BLaER1 (cell line): Measurements from ENCODE around the gene EED.

Source experiments
- H3K27ac ChIP-seq: shearing (Covaris generic); formaldehyde crosslinking; 2 replicates; pipeline ENCODE4 v1.8.1; 2022
- H3K27me3 ChIP-seq: shearing (Covaris generic); formaldehyde crosslinking; 2 replicates; pipeline ENCODE4 v1.8.1; 2022
- H3K36me3 ChIP-seq: shearing (Covaris generic); formaldehyde crosslinking; 2 replicates; pipeline ENCODE4 v1.8.1; 2022
- H3K4me1 ChIP-seq: shearing (Covaris generic); formaldehyde crosslinking; 2 replicates; pipeline ENCODE4 v1.8.1; 2022
- H3K4me2 ChIP-seq: shearing (Covaris generic); formaldehyde crosslinking; 2 replicates; pipeline ENCODE4 v1.8.1; 2022
- H3K4me3 ChIP-seq: shearing (Covaris generic); formaldehyde crosslinking; 2 replicates; pipeline ENCODE4 v1.8.1; 2022
- H3K9ac ChIP-seq: shearing (Covaris generic); formaldehyde crosslinking; 2 replicates; pipeline ENCODE4 v1.8.1; 2022
- H3K9me3 ChIP-seq: shearing (Covaris generic); formaldehyde crosslinking; 2 replicates; pipeline ENCODE4 v1.8.1; 2022
- H4K20me1 ChIP-seq: shearing (Covaris generic); formaldehyde crosslinking; 2 replicates; pipeline ENCODE4 v1.8.1; 2022
- Cebpa-rat ChIP-seq: shearing (Covaris generic); IDR thresholded peaks from 2 replicates; pipeline ENCODE4 v1.8.1; 2022

EED gene

DNA sequence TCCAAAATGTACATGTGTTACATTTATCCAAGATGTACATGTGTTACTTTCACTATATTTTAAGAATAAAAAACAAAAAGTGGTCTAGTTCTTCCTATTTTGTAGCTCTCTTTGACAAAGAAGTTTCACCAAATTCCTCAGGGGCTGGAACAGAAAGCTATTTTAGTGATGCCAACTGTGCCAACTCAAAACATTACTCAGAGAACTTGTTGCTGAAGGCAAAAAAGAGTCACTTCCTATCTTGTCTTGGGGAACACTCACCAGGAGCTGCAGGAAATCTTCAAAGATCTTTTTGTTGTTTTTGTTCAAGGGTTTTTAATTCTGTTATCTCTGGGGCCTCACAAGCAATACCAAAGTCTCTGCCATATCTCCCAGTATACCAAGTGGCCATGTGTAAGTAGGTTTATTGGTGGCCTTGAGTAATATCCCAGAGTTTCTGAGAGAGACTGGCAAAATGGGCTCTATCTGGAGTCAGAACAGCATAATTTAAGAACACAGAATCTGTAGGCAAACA lies 13.6 kb upstream of the EED start:
- Histone ChIP-seq H3K9ac (peak overlapping the region; percentile 57; the same call in 1 of the 2 replicates), H4K20me1 (no peaks in the 10 kb centered on the region), H3K4me1 (peaks cover 23% of the 10 kb centered on the region), H3K36me3 (no peaks in the 10 kb centered on the region), H3K27ac (peak overlapping the region; percentile 80), H3K9me3 (no peaks in the 10 kb centered on the region), H3K27me3 (no peaks in the 10 kb centered on the region), H3K4me3 (peak overlapping the region; percentile 31; the same call in 1 of the 2 replicates), H3K4me2 (peak overlapping the region; percentile 71)
- TF ChIP-seq Cebpa-rat = no peak

DNA sequence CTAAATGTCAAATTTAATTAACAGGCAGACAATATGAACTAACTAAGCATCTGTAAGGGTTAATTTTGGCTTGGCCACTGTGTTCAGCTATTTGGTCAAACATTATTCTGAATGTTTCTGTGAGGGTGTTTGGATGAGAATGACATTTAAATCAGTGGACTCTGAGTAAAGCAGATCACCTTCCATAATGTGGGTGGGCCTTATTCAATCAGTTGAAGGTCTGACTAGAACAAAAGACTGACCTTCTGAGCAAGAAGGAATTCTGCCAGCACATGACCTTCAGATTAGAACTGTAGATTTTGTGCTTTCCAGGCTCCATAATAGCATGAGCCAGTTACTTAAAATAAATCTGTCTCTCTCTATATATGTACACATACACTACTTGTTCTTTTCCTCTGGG lies 12.0 kb upstream of the EED start:
- Histone ChIP-seq H3K4me3 (no peak overlapping the region), H4K20me1 (no peaks in the 10 kb centered on the region), H3K36me3 (no peaks in the 10 kb centered on the region), H3K9ac (no peak overlapping the region), H3K4me1 (peaks cover 23% of the 10 kb centered on the region), H3K27me3 (no peaks in the 10 kb centered on the region), H3K27ac (no peak overlapping the region), H3K9me3 (no peaks in the 10 kb centered on the region), H3K4me2 (no peak overlapping the region)
- no peak for TF ChIP-seq Cebpa-rat

DNA sequence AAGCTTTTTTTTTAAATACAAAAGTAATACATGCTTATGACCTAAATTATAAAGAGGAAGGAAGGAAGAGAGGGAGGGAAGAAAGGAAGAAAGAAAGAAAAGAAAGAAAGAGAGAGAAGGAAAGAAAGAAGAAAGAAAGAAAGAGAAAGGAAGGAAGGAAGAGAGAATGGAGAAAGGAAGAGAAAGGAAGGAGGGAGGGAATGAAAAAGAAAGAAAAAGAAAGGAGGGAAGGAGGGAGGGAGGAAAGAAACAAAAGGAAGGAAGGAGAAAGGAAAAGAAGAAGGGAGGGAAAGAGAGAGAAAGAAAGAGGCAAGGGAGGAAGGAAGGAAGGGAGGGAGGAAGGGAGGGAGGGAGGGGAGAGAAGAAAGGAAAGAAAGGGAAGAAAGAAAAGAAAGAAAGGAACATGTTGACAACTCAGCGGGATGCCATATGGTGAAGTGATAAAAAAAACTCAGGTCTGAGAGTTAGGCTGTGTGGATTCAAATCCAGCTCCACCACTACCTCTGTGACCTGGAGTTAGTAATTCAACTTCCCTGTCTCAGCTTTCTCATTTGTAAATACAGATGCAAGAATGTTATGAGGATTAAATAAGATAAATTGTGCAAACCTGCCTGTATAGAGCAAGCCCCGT lies 9.6 kb upstream of the EED start:
- Histone ChIP-seq H3K9ac (no peak overlapping the region), H3K27ac (no peak overlapping the region), H3K9me3 (no peaks in the 10 kb centered on the region), H3K36me3 (no peaks in the 10 kb centered on the region), H4K20me1 (no peaks in the 10 kb centered on the region), H3K27me3 (no peaks in the 10 kb centered on the region), H3K4me2 (no peak overlapping the region), H3K4me3 (no peak overlapping the region), H3K4me1 (peaks cover 19% of the 10 kb centered on the region)
- no peak for TF ChIP-seq Cebpa-rat

DNA sequence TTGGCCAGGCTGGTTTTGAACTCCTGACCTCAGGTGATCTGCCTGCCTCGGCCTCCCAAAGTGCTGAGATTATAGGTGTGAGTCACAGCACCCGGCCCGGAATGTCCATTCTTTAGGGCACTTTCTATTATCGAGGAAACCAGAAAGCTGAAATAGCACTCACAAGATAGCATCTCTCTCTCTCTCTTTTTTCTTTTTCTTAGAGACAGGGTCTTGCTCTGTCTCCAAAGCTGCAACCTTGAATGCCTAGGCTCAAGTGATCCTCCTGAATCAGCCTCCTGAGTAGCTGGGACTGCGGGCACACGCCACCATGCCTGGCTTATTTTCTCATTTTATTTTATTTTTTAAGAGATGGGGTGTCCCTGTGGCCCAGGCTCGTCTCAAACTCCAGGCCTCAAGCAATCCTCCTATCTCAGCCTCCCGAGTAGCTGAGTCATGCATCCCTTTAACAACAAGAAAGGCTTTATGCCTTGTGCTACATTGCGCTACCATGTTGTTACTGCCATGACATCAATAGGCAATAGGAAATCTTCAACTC lies 7.2 kb upstream of the EED start:
- Histone ChIP-seq H3K36me3 (no peaks in the 10 kb centered on the region), H4K20me1 (no peaks in the 10 kb centered on the region), H3K4me3 (no peak overlapping the region), H3K4me1 (no peaks in the 10 kb centered on the region), H3K4me2 (no peak overlapping the region), H3K27me3 (no peaks in the 10 kb centered on the region), H3K9me3 (no peaks in the 10 kb centered on the region), H3K27ac (no peak overlapping the region), H3K9ac (no peak overlapping the region)
- no peak for TF ChIP-seq Cebpa-rat

DNA sequence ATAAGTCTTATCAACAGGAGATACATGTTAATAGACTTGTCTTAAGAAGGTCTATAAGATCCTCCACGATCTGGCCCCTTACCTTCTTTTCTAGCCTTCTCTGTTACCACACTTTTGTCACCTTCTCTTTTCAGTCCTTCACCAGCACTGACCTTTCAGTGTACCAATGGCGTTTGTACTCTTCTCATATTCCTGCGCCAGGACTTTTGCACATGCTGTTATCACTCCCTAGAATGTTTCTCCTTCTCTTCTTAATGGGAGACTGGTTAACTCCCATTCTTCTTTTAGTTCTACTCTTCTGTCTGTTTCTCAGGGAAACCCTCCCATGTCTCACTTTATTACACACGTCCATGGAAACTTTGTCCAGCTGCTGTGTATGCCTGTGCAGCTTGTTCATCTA lies 4.4 kb upstream of the EED start:
- TF ChIP-seq Cebpa-rat = no peak

DNA sequence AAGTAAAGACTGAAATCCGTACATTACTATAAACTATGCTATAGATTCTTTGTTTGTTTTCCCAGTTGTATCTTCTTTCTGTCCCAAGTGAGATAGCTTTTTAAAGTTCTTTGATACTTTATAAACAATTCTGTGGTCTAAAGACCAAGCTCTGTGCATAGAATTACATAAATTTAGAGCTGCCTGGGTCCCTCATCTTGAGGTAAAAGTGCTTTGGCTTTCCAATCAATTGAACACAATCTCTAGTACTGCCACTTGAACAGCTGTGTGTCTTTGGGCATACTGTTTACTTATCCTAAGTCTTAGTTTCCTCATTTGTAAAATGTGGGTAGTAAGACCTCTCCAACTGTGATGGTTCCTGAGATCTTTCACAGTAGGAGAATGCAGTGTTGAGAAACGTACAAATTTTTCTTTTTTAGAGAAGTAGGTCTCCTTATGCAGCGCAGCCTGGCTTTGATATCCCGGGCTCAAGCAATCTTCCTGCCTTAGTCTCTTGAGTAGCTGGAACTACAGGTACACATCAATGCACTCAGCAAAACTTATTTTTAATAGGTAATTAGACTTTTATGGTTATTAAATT lies 2.5 kb upstream of the EED start:
- Histone ChIP-seq H4K20me1 (peaks cover 17% of the 10 kb centered on the region), H3K9me3 (no peaks in the 10 kb centered on the region), H3K4me2 (no peak overlapping the region), H3K4me3 (no peak overlapping the region), H3K36me3 (no peaks in the 10 kb centered on the region), H3K27me3 (no peaks in the 10 kb centered on the region), H3K27ac (no peak overlapping the region), H3K4me1 (peaks cover 16% of the 10 kb centered on the region), H3K9ac (no peak overlapping the region)
- no peak for TF ChIP-seq Cebpa-rat

More for the DNA sequence above, 4.4 kb upstream of the EED start:
- no peaks in the 10 kb centered on the region for H4K20me1 ChIP-seq
- H3K9me3 ChIP-seq = no peaks in the 10 kb centered on the region
- no peaks in the 10 kb centered on the region for H3K27me3 ChIP-seq
- no peak overlapping the region for H3K4me2 ChIP-seq
- H3K9ac ChIP-seq = no peak overlapping the region
- no peak overlapping the region for H3K4me3 ChIP-seq
- no peak overlapping the region for H3K27ac ChIP-seq
- H3K4me1 ChIP-seq = peaks cover 6% of the 10 kb centered on the region
- H3K36me3 ChIP-seq = no peaks in the 10 kb centered on the region

DNA sequence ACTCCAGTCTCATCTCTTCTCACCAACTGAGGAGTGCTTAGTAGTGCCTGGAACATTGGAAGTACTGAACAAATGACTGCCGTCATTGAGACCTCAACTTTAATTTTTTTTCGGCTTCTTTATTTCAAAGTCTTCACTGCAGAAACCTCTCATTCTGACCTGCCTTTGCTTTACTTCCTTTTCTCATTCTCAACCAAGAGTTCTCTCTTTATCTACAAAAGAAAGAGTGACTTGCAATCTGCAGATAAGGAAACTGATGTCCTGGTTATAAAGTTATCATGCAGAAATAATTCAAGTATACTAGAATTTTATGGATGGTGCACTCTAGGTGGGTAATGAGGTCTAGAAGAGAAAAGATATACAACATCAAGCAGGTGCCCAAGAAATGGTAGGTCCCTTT lies 1.2 kb upstream of the EED start:
- Histone ChIP-seq H3K4me1 (peaks cover 28% of the 10 kb centered on the region), H3K27me3 (no peaks in the 10 kb centered on the region), H3K4me2 (peak overlapping the region; percentile 72), H3K9me3 (no peaks in the 10 kb centered on the region), H3K4me3 (no peak overlapping the region; the same call in 1 of the 2 replicates), H3K36me3 (no peaks in the 10 kb centered on the region), H4K20me1 (peaks cover 30% of the 10 kb centered on the region), H3K27ac (no peak overlapping the region), H3K9ac (no peak overlapping the region)
- no peak for TF ChIP-seq Cebpa-rat

DNA sequence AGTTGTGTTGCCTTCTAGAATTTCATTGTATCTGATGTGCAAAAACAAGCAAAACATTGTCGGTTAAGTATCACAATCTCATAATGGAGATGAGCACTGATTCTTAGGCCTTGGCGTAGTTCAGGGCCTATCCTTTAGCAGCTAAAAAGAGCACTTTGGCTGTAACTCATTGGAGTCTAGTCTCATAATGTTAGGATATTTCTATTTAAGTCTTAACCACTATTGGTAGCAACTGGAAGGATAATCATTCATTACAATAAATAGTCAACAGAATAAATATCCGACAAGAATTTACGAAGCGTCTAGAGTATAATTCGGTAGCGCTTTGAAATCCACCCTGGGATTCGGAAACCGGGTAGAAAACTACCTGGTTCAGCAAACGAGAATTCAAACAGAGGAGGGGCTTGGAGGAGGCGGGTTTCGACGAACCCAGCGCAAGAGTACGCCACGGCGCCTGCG lies 461 bp upstream of the EED start:
- no peak for TF ChIP-seq Cebpa-rat

DNA sequence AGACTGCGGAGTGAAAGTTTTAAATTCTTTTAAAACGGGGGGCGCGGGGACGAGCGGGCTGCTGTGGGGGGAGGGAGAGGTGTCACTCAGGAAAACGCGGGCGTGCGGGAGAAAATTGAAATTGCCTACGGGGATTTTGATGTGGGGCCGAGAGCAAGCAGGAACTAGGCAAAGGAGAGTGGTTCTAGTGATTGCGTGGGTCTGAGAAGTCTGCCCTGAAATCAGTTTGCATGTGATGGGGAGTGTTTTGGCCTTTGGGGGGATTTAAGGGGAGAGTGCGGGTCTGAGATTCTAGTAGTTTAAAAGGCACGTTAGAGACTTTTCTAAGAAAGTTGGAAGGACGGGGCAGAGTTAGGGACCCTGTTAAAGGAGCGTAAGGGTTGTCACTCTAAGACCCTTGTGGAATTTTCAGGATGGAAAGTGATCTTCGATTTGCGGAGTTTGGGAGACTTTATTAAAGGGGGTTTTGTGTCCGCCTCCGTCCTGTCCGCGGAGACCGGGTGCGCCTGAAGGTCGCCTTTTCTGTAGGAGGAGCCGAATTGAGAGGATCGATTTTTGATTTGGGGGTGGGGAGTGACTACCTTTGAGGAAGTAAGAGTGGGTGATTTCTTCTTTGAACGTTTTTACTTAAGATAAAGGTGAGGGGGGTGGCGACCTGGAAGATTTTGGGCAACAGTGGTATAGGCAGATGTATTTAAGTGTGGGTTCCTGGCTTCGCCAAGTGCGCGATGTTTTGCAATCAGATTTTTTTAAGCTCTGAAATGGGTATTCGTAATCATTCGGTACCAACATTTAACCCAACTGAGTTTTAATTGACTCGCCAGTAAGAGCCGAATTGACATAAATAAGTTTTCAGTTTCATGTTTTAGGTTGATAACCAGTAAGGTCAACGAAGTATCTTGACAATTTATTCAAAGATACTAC lies 1.1 kb downstream of the EED start:
- H3K4me1 ChIP-seq = peaks cover 28% of the 10 kb centered on the region
- peak overlapping the region; percentile 83 for H3K4me2 ChIP-seq
- H3K36me3 ChIP-seq = peaks cover 9% of the 10 kb centered on the region; the same call in 1 of the 2 replicates
- peak overlapping the region; percentile 99 for H3K27ac ChIP-seq
- H3K27me3 ChIP-seq = no peaks in the 10 kb centered on the region
- H4K20me1 ChIP-seq = peaks cover 51% of the 10 kb centered on the region
- peak overlapping the region; percentile 99 for H3K9ac ChIP-seq
- H3K9me3 ChIP-seq = no peaks in the 10 kb centered on the region
- no peak for TF ChIP-seq Cebpa-rat
- H3K4me3 ChIP-seq = peak overlapping the region; percentile 78

More for the DNA sequence above, 461 bp upstream of the EED start:
- Histone ChIP-seq H3K4me1 (peaks cover 28% of the 10 kb centered on the region), H3K9ac (peak overlapping the region; percentile 99), H3K9me3 (no peaks in the 10 kb centered on the region), H3K4me3 (peak overlapping the region; percentile 78), H3K36me3 (no peaks in the 10 kb centered on the region), H3K4me2 (peak overlapping the region; percentile 72), H3K27me3 (no peaks in the 10 kb centered on the region), H4K20me1 (peaks cover 37% of the 10 kb centered on the region), H3K27ac (peak overlapping the region; percentile 99)
